DLD1 (cell line): Measurements from ENCODE around the gene APBB2.

Source experiments
- in situ Hi-C: cut with HindIII; loops from 2 replicates; pipeline ENCODE4 v1.10.0; 2017; ENCODE audit warnings: low sequenced_read_pairs

The APBB2 gene

DNA sequence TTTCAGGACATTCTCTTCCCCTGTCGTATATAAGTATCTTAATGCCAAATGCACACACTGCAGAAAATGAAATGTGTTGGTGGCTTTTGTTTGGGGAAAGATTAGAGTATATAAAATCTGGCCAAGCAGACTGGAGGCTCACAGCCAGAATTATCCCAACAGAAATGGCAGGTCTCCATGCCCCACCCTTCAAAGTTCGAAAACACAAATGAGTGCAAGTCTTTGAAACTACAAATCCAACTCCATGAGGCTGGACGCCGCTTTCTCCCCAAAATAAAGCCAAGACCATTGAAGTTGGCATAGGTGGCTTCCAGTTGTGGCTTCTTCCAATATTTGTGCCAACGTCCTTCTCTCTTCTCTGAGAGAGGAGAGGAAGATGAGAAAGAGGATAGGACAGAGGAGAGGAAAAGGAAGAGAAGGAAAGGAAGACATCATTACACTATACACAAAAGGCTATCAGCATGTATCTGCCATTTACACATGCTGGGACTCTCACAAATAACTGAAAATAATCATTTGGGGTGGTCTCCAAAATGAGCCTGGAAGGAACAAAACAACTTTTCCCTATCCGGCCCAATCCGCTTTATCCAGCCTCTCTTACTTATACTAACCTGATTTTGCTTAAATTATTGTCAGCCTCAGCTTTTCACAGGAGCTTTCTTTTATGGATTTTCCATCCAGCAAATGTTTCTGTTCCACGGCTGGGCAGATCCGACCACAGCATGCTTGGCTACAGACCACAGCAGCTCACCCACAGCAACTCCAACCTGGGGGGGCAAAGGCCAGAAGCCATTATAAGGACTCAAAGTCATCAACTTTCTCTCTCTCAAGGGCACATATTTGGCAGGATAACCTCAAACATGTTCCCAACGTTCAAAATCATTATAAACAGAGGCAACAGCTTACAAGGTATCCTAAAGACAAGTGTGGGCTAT lies 71.7 kb downstream of the APBB2 start:
- in situ Hi-C loops = no loop called here

DNA sequence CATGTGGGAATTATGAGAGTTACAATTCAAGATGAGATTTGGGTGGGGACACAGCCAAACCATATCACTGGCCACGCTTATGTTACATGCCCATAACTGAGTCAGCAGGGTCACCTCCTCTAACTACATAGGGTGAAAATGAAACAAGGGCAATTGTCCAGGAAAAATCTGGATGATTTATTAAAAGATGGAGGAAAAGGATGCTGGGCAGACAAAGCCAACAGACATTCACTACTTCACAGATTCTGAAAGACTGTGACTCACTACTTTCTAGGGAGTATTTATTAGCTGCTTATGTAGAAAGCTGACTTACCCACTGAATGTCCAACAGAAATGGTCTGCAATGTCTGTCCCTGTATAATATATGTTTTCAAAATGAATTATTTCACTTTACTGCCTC lies 72.4 kb downstream of the APBB2 start:
- in situ Hi-C loops = no loop called here

DNA sequence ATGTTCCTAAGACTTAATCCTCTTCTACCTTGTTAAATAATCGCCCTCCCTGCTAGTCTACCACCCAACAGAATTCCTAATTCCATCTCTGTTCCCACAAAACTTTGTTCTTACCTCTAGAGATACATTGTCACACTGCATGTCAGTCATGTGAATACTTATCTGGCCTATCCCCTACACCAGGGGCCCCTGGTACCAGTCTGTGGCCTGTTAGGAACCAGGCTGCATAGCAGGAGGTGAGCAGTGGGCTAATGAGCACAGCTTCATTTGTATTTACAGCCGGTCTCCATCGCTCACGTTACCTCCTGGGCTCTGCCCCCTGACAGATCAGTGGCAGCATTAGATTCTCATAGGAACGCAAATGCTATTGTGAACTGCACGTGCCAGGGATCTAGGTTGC lies 73.9 kb downstream of the APBB2 start:
- in situ Hi-C loops = no loop called here

DNA sequence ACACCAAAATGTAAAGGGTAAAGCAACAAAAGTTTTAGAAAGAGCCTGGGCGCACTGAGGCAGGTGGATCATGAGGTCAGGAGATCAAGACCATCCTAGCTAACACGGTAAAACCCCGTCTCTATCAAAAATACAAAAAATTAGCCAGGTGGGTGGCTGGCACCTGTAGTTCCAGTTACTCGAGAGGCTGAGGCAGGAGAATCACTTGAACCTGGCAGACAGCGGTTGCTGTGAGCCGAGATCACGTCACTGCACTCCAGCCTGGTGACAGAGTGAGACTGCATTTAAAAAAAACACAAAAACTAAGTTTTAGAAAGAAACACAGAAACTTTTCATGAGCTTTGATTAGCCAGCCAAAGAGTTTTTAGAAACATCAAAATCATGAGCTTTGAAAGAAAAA lies 76.5 kb downstream of the APBB2 start:
- in situ Hi-C loops = no loop called here

DNA sequence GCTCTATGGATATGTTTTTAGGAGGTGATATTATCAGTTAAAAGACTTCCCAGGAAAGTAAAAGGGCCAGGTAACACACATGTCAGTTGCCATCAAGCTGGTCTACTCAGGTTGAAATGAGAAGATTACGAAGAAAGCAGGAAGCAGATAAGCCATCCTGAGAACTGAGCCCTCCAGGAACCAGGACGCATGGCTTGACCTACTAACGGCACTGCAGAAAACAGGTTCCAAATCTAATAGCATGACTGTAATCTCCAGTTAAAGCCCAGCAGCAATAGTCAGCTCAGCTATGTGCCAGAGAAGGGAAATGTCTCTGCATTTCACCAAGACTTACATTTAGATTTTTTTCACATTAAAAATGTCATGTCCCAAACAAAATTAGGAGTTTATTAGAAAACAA lies 77.9 kb downstream of the APBB2 start:
- in situ Hi-C loops = no loop called here

DNA sequence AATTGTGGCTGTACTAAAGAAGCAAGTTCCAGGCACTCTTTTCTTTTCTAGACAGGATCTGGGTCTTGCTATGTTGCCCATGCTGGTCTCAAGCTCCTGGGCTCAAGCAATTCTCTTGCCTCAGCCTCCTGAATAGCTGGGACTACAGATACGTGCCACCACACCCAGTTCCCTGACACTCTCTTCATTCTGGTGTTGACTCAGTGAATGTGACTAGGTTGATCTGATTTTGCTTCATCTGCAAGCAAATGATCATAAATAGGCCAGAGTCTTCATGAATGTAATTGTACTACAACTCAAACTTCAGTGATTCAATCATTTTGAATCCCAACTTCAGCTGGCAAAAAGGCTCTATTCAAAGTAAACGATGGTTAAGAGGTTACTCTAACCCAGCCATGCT lies 78.5 kb downstream of the APBB2 start:
- in situ Hi-C loops = no loop called here

DNA sequence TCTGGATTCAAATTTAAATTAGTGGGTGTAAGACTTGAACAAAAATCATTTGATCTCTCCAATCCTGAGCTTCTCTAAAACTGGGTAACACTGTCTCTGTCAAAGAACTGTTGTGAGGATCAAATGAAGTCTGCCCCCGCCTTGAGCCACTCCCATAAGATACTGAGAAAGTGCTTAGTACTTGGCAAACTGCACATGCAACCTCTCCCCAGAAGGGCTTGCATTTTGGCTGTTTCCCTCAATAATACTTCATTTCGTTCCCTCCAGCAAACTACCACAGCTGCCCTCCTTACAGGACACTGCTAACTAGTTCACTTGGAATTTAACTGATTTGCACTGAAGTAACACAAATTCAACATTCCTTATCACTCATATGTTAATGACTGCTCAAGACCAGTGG lies 79.8 kb downstream of the APBB2 start:
- in situ Hi-C loops = no loop called here

DNA sequence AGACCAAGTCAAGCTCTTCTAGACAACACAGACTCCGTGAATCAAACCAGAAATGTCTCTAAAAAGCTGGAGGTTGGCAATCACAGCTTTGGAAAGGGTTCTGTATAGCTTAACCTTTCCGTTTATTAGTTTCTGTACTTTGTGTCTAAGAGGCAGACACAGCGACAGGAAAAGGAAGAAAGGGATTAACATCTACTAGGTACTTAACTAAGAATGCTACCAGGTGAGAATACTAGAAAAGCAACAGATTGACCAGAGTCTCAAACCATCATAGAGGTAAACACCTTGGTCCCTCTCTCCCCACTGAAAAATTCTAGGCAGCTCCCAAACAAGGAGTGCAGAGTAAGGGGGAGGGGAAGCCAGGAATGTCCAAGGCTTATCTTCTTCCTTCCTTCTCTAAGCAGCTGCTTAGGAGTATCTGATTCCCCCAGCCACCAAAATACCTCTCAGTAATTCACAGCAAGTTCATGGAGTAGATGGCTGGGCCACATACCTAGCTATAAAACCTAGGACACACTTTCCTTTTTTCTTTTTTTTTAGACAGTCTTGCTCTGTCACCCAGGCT lies 80.8 kb downstream of the APBB2 start:
- in situ Hi-C loops = no loop called here

DNA sequence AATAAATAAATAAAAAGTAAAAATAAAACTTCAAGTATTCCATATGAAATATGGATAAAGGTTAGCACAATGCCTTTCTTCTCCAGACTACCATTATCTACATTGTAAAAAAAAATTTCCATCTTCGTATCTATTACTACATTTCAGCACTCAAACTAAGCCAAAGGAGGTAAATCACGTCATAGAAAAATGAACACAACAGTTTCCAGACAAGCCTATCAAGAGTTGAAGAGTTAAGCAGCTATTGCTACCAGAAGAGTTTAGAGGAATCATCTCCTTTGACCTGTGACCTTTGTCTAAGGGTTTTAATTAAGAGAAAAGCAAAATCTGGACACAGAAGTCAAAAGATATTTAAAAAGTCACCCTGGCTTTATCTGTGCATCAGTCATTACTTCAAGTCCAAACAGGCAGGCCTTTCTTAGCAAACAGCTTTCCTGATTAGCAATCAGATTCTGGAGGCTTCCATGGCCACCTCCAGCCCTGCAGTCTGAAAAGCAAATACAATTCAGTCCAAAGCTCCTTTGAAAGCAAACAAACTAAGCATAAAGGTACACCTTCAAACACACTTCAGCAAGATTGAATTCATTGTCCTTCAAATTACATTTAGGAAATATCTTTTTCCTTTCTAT lies 82.2 kb downstream of the APBB2 start:
- in situ Hi-C loops = no loop called here

DNA sequence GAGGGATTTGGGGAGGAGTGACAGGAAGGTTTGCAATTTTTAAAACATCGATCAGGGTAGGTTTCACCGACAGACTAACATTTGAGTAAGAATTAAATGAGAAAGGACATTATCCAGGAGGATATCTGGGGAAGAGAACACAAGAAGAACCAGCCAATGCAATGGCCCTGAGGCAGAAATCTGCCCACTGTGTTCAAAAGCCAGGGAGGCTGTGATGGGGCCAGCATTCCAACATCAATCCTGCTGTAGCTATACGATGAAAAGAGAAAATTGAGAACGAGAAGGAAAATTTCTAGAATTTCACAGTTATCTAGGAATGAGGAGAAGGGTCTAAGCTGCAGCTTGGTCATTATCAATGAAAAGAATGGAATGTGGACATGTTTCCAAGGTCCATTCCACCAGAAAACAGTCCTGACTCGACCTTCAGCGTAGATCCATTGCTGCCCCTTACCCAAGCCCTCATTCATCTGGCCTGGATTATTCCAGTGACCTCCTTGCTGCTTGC lies 84.4 kb downstream of the APBB2 start:
- in situ Hi-C loops = no loop called here

DNA sequence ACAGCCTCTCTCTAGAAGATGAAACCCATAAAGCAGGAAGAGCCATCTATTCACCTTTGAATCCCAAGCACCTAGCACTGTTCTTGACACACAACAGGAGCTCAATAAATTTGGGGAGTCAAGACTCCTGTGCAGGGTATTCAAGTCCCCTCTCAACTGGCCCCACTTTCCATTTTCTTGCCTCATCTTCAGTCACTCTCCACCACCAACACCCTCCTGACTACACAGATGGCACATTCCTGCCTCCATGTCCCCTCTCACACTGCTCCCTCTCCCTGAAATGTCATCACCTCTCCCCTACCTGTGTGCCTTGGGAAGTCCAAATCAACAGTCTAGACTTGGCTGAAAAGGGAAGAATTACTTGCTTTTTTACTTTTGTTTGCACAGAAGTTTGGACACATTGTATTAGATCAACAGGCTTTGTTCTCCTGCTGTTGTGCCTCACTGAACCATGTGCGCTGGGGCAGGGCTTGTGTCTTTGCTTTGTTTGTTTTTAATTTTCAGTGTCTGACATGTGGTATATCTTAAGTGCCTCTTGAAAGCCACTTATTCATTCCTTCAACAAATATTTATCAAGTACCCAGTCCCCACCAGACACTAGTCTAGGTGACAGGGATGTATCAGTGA lies 85.1 kb downstream of the APBB2 start:
- in situ Hi-C loops = no loop called here

DNA sequence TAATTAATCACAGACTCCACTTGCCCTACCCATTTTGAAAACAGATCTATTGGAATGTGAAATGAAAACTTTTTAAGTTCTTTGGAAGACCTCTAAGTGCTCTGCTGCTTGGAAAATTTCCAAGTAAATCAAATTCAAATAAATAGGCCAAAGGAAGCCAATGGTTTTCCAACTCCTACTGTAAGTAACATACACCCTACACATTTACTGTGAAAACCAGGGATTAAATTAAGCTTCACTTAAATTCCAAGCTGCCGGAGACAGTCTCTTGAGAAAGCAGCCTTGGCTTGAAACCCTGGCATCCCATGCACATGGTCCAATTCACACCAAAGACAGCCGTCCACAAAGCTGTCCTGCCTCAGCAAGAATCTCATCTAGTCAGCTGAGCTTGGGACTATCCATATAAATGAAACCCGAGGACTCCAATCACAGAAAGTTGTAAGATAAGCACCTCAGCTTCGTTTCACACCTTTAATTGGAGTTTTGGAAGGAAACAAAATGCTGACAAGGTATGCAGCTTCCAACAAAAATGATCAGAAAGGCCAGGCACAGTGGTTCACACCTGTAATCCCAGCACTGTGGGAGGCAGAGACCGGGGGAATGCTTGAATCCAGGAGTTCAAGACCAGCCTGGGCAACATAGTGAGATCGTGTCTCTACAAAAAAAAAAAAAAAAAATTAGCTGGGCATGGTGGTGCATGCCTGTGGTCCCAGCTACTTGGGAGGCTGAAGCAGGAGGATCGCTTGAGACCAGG lies 88.6 kb downstream of the APBB2 start:
- in situ Hi-C loops = no loop called here

DNA sequence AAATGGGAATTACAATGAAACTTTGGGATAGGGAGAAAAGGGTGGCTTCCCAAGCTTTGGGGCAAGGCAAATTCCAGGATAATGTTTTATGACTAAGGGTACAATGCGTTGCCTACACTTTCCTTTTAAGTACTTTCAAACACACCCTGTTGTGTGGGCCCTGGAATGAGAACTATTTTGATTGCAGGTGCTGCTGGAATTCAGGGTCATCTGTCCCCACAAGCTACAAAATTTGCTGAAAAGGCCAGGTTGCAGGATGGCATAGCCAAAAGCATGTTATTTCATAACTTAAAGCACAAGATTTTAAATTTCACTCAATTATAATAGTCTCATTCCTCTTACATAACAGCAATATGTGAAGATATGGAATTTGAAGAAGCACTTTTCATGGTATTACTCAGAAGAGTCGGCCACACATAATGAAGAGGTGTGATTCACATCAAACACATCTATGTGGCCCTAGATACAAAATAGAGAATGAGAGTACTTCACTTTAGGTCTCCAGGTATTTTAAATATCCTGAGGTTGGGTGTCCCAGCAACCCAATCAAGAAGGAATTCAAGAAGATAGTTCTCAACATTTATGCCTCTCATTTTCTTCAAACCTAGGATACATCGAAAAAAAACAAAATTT lies 89.3 kb downstream of the APBB2 start:
- in situ Hi-C loops = no loop called here

DNA sequence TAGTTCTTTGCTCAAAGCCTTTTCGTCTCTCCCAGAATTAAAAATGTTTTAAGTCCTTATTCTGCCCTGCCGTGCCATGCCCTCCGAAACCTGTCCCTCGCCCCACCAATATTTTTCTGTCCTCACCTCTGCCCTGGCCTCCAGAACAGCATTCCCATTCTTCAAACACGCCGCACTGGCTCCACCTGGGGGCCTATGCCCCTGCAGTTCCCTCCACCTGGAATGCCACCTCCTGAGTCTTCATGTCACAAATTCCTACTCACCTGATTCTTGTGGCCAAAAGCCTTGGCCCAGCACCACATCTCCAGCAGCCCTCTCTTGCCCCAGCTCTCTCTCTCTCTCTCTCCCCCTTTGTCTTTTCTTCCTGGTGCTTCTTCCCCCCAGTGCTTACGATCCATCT lies 91.6 kb downstream of the APBB2 start:
- in situ Hi-C loops = no loop called here

DNA sequence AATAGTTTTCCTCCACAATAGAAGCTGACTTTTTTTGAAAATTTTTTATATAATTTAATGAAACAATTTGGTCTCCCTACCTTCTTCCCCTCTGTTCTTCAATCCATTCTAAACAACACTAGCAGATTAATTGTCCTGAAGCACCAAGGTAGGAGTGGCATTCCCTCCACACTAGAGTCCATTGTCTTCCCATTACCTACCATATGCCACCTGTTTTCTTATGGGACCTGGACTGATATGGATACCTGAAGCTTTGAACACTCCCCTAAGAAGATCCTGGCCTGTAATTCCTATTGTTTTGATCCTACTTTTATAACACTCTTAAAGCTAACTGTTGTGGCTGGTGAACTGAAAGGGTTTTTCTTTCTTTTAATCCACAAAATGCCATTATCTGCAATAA lies 92.0 kb downstream of the APBB2 start:
- in situ Hi-C loops = no loop called here

DNA sequence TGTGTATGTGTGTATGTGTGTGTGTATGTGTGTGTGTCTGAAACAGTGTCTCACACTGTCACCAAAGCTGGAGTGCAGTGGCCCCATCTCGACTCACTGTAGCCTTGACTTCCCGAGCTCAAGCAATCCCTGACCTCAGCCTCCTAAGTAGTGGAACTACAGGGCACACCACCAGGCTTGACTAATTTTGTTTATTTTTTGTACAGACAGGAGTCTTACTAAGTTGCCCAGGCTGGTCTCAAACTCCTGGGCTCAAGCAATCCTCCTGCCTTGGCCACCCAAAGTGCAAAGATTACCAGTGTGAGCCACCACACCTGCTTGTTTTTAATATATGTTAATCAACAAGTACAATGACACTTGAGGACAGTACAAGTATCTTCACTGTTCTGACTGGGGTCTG lies 92.4 kb downstream of the APBB2 start:
- in situ Hi-C loops = no loop called here

DNA sequence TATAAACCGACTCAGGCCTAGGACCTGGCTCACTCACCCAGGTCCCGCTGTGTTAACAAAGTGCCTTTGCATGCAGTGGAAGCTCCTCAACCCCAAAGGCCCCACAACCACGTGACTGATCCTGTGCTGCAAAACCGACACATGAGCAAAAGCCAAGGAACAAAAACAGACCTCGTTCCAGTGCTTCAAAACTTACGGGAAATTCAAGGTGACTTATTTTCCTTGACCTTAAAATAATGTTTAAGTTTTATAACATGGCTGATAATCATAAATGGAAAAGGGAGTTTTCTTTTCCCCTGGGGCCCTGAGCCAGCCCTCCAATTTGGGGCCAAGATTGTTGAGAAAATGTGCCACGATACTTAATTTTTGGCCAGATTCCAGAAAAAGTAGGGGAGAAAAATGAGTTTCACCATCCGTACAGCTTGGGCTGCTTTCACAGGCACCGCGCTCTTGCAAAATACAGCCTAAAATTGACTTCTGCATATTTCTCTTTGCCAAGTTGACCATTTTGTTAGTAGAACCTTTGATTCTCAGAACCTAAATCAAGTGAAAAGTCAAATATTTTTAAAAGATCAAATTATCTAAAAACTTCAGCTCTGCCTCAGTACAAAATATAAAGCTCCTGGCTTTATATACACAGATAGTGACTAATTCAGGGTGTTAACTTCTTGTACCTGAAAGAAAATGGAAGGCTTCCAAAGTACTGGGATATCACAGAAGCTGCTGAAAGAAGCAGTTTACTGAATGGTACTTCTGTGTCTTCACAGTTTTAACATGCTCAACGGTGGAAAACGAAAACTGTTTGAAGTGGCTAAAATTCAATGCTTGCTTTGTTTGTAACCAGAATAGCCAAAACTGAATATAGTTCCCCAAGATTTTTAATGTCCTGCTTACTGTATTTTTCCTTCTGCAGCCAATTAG lies 93.8 kb downstream of the APBB2 start:
- in situ Hi-C loops = no loop called here

DNA sequence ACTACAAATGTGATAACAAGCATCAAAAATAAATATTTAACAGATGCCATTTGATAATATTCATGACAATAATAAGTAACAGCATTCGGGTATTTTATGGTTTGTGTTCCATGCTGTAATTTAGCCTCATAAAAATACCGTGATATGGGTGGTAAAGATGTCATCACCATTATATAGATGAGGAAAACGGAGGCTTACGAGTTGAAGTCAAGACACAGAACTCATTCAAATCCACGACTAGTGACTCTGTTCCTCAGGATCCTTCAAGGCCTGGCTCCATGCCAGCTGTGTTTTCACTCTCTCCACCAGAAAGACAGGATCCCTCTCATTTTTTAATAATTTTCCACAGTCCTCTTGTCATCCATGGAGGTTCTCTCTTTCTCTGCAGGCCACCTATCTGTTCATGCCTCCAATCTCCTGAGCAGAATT lies 94.5 kb downstream of the APBB2 start:
- in situ Hi-C loops = no loop called here

DNA sequence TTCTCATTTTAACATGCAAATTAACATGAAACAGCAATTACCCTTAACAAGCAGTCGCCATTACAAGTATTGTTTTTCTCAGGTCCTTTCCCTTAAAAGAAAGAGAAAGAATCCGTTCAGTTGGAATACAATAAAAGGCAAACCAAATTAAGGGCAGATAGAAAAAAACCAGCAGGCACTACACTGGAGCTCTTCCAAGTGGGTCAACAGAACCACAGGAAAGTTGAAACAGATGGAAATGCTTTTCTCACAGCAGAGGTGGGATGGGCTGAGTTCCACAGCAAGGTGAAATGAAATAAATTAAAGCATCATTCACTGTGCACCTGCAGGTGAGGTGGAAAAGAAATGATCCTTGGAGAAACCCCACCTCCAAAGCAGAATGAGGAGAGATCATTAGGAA lies 102.6 kb downstream of the APBB2 start:
- in situ Hi-C loops = no loop called here
